Measurements from ENCODE around the gene NFATC3.

Gene NFATC3

DNA sequence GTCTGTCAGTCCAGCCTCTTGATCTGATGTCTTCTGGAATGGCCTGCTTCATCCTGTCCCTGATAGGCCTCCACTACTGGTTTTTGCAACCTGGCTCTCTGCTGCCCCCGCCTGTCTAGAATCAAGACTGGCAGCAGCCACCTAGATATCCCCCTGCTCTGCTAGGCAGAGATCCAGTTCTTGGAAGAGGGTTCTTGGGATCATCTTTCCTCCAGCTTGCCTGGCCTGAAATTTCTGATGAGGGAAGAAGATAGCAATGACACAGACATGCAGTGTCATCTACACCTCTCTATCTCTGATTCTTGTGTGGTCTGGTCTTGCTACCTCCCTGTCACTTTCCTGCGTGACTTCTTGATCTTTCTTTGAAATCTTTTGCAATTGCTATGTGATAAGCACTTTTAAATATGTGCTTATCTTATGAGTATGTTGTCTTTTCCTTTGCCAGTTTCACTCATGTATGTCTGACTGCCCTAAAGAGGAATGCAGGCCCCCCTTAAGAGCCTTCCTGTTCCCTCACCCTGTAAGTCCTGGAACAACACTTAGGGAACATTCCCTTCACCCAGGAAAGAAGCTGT lies 20.3 kb upstream of the NFATC3 start:
- peak; percentile 70 for DNase-seq (ENCODE audit: low spot score)
- H3K27ac ChIP-seq: peak overlapping the region; percentile 60
- POLR2A ChIA-PET (ENCODE audit: low non-redundant PET): no interaction called here

DNA sequence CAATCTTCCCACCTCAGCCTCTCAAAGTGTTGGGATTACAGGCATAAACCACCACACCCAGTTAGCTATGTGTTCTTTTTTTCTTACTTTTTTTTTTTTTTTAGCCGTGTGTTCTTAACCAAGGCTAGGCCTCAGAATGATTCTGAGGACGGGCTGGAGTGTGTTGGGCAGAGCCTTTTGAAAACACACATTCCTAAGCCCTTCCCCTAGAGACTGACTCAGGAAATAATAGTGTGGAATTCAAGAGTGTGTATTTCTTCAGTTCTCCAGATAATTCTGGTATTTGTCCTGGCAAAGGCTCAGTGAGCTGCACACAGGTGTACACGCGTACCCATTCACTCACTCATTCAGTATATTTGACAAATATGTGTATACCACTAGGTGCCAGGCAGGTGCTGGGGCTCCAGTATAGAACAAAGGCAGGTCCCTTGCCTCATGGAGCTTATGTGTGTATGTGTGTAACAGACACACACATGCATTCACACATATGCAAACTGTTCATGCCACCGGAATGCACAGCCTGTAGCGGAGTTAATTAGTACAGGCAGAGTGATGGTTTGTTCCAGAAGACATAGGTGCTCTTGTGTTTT lies 19.4 kb upstream of the NFATC3 start:
- POLR2A ChIA-PET (ENCODE audit: low non-redundant PET): no interaction called here
- peak overlapping the region; percentile 59 for H3K27ac ChIP-seq
- TF ChIP-seq, protein P1, sequence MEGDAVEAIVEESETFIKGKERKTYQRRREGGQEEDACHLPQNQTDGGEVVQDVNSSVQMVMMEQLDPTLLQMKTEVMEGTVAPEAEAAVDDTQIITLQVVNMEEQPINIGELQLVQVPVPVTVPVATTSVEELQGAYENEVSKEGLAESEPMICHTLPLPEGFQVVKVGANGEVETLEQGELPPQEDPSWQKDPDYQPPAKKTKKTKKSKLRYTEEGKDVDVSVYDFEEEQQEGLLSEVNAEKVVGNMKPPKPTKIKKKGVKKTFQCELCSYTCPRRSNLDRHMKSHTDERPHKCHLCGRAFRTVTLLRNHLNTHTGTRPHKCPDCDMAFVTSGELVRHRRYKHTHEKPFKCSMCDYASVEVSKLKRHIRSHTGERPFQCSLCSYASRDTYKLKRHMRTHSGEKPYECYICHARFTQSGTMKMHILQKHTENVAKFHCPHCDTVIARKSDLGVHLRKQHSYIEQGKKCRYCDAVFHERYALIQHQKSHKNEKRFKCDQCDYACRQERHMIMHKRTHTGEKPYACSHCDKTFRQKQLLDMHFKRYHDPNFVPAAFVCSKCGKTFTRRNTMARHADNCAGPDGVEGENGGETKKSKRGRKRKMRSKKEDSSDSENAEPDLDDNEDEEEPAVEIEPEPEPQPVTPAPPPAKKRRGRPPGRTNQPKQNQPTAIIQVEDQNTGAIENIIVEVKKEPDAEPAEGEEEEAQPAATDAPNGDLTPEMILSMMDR (conservative IDR thresholded peaks at IDR 0.05; ENCODE audit: low read depth): no peak
- DNase-seq (ENCODE audit: low spot score): no peak
- CTCF ChIA-PET: interaction anchor here (0.6 to 1.9 kb wide), 6 partner anchors 18 to 262 kb away, joined by 3 to 8 read pairs (median 3); no protein-coding TSS in a partner anchor

More for the DNA sequence above, 20.3 kb upstream of the NFATC3 start:
- CTCF ChIA-PET: interaction anchor here (0.6 to 1.9 kb wide), 10 partner anchors 17 to 320 kb away, joined by 3 to 8 read pairs (median 4); no protein-coding TSS in a partner anchor
- TF ChIP-seq, protein P1 (conservative IDR thresholded peaks at IDR 0.05; ENCODE audit: low read depth): peak; percentile 74

DNA sequence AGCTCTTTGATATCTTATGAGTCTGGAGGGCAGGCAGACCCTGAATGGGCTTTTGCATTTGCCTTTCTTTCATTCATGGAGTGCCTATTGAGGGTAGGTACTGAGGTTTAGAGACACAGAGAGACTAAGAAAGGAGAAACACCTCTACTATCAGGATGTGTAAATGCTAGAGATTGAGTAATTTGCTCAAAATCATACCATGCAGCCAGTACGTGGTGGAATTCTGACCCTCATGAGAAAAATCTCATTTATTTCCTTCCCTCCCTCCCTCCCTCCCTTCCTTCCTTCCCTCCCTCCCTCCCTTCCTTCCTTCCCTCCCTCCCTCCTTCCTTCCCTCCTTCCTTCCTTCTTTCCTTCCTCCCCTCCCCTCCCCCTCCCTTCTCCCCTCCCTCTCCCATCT lies 18.4 kb upstream of the NFATC3 start:
- POLR2A ChIA-PET (ENCODE audit: low non-redundant PET): no interaction called here
- no peak for DNase-seq (ENCODE audit: low spot score)
- CTCF ChIA-PET: no interaction called here
- no peak overlapping the region for H3K27ac ChIP-seq
- TF ChIP-seq, protein P1 (conservative IDR thresholded peaks at IDR 0.05; ENCODE audit: low read depth): no peak

DNA sequence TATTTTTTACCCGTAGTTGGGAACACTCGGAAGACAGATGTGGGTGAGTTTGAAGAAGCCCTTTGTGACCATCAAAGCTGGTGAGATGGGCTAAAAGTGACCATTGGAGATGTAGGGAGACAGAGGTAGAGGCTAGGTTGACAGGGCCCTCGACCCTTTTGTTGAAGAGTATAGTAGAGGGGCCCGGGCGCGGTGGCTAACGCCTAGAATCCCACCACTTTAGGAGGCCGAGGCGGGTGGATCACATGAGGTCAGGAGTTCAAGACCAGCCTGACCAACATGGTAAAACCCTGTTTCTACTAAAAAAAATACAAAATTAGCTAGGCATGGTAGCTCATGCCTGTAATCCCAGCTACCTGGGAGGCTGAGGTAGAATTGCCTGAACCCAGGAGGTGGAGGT lies 16.2 kb upstream of the NFATC3 start:
- no peak for DNase-seq (ENCODE audit: low spot score)
- TF ChIP-seq, protein P1 (conservative IDR thresholded peaks at IDR 0.05; ENCODE audit: low read depth): no peak
- CTCF ChIA-PET: interaction anchor here (1.0 kb wide), 1 partner anchor 16 kb away, joined by 5 read pairs; the partner anchor contains the start of gene NFATC3
- POLR2A ChIA-PET (ENCODE audit: low non-redundant PET): no interaction called here
- no peak overlapping the region for H3K27ac ChIP-seq

DNA sequence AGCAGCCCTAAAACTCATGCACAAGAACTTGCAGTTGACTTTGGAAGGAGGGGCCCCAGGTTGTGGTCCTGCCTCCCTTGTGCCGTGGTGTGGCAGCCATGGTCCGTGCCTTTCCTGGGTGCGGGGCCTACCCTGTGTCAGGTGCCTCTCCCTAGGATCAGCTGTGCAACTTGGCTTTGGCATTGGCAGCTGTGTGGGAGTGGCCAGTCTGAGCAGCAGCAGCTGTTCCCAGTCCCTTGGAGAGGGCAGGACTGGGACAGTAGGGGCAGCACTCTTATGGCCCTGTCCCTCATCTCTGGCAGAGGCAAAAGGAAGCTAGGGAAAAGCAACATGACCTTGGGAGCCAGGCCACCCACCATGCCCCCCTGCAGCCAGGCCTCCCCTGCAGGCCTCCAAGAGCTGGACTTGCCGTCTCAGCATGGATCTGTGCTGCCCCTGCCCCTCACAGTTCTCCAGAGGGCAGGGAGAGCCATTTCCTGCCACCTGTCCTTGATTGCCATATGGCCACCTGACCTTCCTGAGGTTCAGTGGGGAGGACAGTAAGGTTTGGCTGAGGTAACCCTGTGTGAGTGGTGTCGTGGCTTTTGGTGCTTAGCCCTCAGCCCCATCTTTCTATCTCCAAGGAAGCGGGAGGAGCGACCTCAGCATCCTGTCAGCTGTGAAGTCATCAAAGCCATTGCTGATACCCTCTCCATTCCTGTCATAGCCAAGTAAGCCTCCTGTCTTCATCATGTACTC lies 15.5 kb upstream of the NFATC3 start:
- CTCF ChIA-PET: no interaction called here
- POLR2A ChIA-PET (ENCODE audit: low non-redundant PET): interaction anchor here (0.6 kb wide), 1 partner anchor 253 kb away, joined by 3 read pairs; no protein-coding TSS in a partner anchor
- H3K27ac ChIP-seq: peak overlapping the region; percentile 26; the same call in 1 of the 2 replicates
- TF ChIP-seq, protein P1 (conservative IDR thresholded peaks at IDR 0.05; ENCODE audit: low read depth): no peak
- DNase-seq (ENCODE audit: low spot score): no peak

DNA sequence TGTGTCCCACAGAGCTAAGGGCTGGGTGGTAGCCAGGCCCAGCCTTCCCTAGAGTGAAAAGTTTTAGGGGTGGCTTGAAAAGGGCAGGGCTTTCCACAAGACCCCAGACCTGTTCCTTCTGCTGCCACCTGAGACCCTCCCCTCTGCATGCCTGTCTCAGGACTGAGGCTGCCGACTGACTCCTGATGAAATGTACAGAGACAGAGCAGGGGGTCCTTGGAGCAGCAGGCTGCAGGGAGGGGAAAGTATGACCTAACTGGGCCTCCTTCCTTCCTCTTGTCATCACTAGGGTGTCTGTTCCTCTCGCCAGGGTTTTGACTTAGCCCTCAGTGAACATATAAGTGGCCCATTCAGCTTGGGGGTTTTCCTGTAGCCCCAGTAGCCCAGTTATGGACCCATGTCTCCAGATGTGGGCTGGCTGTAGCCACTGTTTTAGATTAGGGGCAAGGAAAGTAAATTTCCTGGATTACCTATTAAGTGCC lies 14.9 kb upstream of the NFATC3 start:
- TF ChIP-seq, protein P1 (conservative IDR thresholded peaks at IDR 0.05; ENCODE audit: low read depth): no peak
- POLR2A ChIA-PET (ENCODE audit: low non-redundant PET): interaction anchor here (0.6 kb wide), 1 partner anchor 252 kb away, joined by 3 read pairs; no protein-coding TSS in a partner anchor
- no peak for DNase-seq (ENCODE audit: low spot score)
- peak overlapping the region; percentile 26; the same call in 1 of the 2 replicates for H3K27ac ChIP-seq
- CTCF ChIA-PET: no interaction called here

All from RWPE1 (cell line).